ENCODE results near the gene SPDYE4. TPM values are rescaled to one million over a fixed set of nuclear protein-coding genes. Genes with fewer than 3 reads are reported as not detected.

Gene SPDYE4
- total RNA-seq, 1 experiment from 2014 or later: not detected

GRCh38 chr17:8708025-8708461 lies 50.3 kb downstream of the SPDYE4 start:
- Histone ChIP-seq H3K4me3 (no peak overlapping the region), H3K9me3 (no peaks in the 10 kb centered on the region), H3K36me3 (no peaks in the 10 kb centered on the region), H3K27me3 (no peaks in the 10 kb centered on the region; the same call in none of the 2 replicates)
- DNase-seq: no peak

- Histone ChIP-seq H3K27me3 (peaks cover 3% of the 10 kb centered on the region), H3K4me3 (no peak overlapping the region), H3K36me3 (no peaks in the 10 kb centered on the region), H3K9me3 (no peaks in the 10 kb centered on the region)
- no peak for DNase-seq
Measured at GRCh38 chr17:8707332-8708024, 50.9 kb downstream of the SPDYE4 start.

- H3K36me3 ChIP-seq: no peaks in the 10 kb centered on the region
- no peaks in the 10 kb centered on the region for H3K9me3 ChIP-seq
- H3K27me3 ChIP-seq: peaks cover 5% of the 10 kb centered on the region
- no peak for DNase-seq
- H3K4me3 ChIP-seq: no peak overlapping the region
Measured at GRCh38 chr17:8706431-8706830, 51.9 kb downstream of the SPDYE4 start.

GRCh38 chr17:8705427-8705826 lies 52.9 kb downstream of the SPDYE4 start:
- H3K36me3 ChIP-seq: no peaks in the 10 kb centered on the region
- peaks cover 5% of the 10 kb centered on the region for H3K27me3 ChIP-seq
- H3K9me3 ChIP-seq: no peaks in the 10 kb centered on the region
- DNase-seq: no peak
- no peak overlapping the region for H3K4me3 ChIP-seq

- H3K4me3 ChIP-seq: no peak overlapping the region
- H3K36me3 ChIP-seq: no peaks in the 10 kb centered on the region
- DNase-seq: no peak
- H3K27me3 ChIP-seq: peaks cover 5% of the 10 kb centered on the region
- no peaks in the 10 kb centered on the region for H3K9me3 ChIP-seq
Measured at GRCh38 chr17:8703001-8703400, 55.3 kb downstream of the SPDYE4 start.

GRCh38 chr17:8701754-8702153 lies 56.6 kb downstream of the SPDYE4 start:
- Histone ChIP-seq H3K9me3 (no peaks in the 10 kb centered on the region), H3K4me3 (no peak overlapping the region), H3K36me3 (no peaks in the 10 kb centered on the region), H3K27me3 (peaks cover 5% of the 10 kb centered on the region)
- no peak for DNase-seq

- no peak for DNase-seq
- no peak overlapping the region for H3K4me3 ChIP-seq
- no peaks in the 10 kb centered on the region for H3K36me3 ChIP-seq
- H3K9me3 ChIP-seq: no peaks in the 10 kb centered on the region
- peaks cover 5% of the 10 kb centered on the region for H3K27me3 ChIP-seq
Measured at GRCh38 chr17:8701221-8701620, 57.1 kb downstream of the SPDYE4 start.

Other genes with a start within 250 kb of the SPDYE4 start
- 24.3 and 36.7 TPM in 2 replicates for gene MYH10, start 127.8 kb downstream of the SPDYE4 start, total RNA-seq (2014; rRNA removed; shearing (Covaris generic); ENCODE audit: low replicate concordance)
- not detected in 2 replicates for gene CCDC42, start 13.7 kb downstream of the SPDYE4 start, total RNA-seq (2014; rRNA removed; shearing (Covaris generic); ENCODE audit: low replicate concordance)
- gene MFSD6L, start 40.8 kb upstream of the SPDYE4 start, total RNA-seq (2014; rRNA removed; shearing (Covaris generic); ENCODE audit: low replicate concordance): not detected in 2 replicates
- gene PIK3R6, start 109.1 kb upstream of the SPDYE4 start, total RNA-seq (2014; rRNA removed; shearing (Covaris generic); ENCODE audit: low replicate concordance): not detected in 2 replicates
- not detected in 2 replicates for gene PIK3R5, start 207.2 kb upstream of the SPDYE4 start, total RNA-seq (2014; rRNA removed; shearing (Covaris generic); ENCODE audit: low replicate concordance)